Loucy (cell line): ENCODE results near the gene PIAS1.

ENCODE experiments used
- H2AFZ ChIP-seq: fragments of 200-600 bp; sonication (generic); 2 replicates; pipeline ENCODE4 v1.6.0; 2016; ENCODE audit warnings: antibody characterized with exemption, mild to moderate bottlenecking, low read length, moderate library complexity
- H3F3A ChIP-seq: fragments of 200-600 bp; 2 replicates; pipeline ENCODE4 v1.6.0; 2016; ENCODE audit warnings: antibody characterized with exemption, low read depth, mild to moderate bottlenecking
- H3K27me3 ChIP-seq: fragments of 200-600 bp; sonication (generic); 2 replicates; pipeline ENCODE4 v1.6.1; 2014; ENCODE audit warnings: low read length, mild to moderate bottlenecking; ENCODE audit not compliant: insufficient read depth, poor library complexity, severe bottlenecking
- H3K36me3 ChIP-seq: fragments of 200-600 bp; sonication (generic); 2 replicates; pipeline ENCODE4 v1.6.1; 2016; ENCODE audit warnings: low read length; ENCODE audit not compliant: insufficient read depth
- H3K4me1 ChIP-seq: fragments of 200-600 bp; sonication (generic); 2 replicates; pipeline ENCODE4 v1.5.1; 2014; ENCODE audit warnings: low read length, mild to moderate bottlenecking; ENCODE audit not compliant: insufficient read depth, poor library complexity, severe bottlenecking
- H3K4me2 ChIP-seq: fragments of 200-600 bp; sonication (generic); 2 replicates; pipeline ENCODE4 v1.6.0; 2014; ENCODE audit warnings: antibody characterized with exemption, low read length, low read depth, mild to moderate bottlenecking; ENCODE audit not compliant: poor library complexity, severe bottlenecking
- H3K4me3 ChIP-seq: fragments of 200-600 bp; sonication (generic); 2 replicates; pipeline ENCODE4 v1.5.1; 2014; ENCODE audit warnings: low read length, mild to moderate bottlenecking, mixed read lengths; ENCODE audit not compliant: poor library complexity, severe bottlenecking
- H3K79me2 ChIP-seq: fragments of 200-600 bp; sonication (generic); 2 replicates; pipeline ENCODE4 v1.6.1; 2014; ENCODE audit warnings: low read length; ENCODE audit not compliant: insufficient read depth
- H3K9ac ChIP-seq: fragments of 200-600 bp; sonication (generic); 2 replicates; pipeline ENCODE4 v1.6.0; 2014; ENCODE audit warnings: mild to moderate bottlenecking, low read depth, low read length, moderate library complexity; ENCODE audit not compliant: poor library complexity, severe bottlenecking
- H3K9me2 ChIP-seq: fragments of 200-600 bp; sonication (generic); replicated peaks from 2 replicates; pipeline ENCODE4 v1.6.1; 2016; ENCODE audit warnings: low read depth, low read length, mixed read lengths
- H3K9me3 ChIP-seq: fragments of 200-600 bp; sonication (generic); 2 replicates; pipeline ENCODE4 v1.6.1; 2014; ENCODE audit warnings: mild to moderate bottlenecking, antibody characterized with exemption, low read length, low read depth; ENCODE audit not compliant: insufficient read depth
- H4K20me1 ChIP-seq: fragments of 200-600 bp; sonication (generic); 2 replicates; pipeline ENCODE4 v1.6.0; 2014; ENCODE audit warnings: antibody characterized with exemption, low read length, mild to moderate bottlenecking; ENCODE audit not compliant: insufficient read depth, poor library complexity, severe bottlenecking
- EZH2phosphoT487 ChIP-seq: fragments of 200-600 bp; IDR thresholded peaks from 2 replicates; pipeline ENCODE4 v1.6.1; 2018; ENCODE audit warnings: antibody characterized with exemption, mild to moderate bottlenecking, moderate library complexity, borderline replicate concordance
- TF ChIP-seq, protein P1 (sequence below): fragments of 200-600 bp; sonication (generic); conservative IDR thresholded peaks from 2 replicates; pipeline ENCODE4 v1.5.1; 2014; ENCODE audit warnings: mild to moderate bottlenecking, antibody characterized with exemption, low read length

The PIAS1 gene

DNA sequence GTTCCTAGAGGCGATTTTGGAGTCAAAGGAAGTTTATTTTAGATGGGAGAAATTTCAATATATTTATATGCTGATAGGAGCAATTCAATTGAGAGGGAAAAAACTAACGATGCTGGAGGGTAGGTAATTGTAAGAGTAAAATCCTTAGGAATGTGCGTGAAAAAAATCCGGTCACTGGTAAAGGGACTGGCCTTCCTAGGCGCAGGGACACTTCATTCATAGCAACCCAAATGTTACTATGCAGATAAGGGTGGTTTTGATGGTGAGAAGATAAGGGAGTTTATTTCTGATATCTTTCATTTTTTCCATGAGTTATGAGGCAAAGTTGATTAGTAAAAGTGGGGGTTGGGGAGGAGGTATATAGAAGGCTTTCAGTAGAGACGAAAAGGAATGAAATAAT lies 1.1 kb upstream of the PIAS1 start:
- Histone ChIP-seq H3K9me3 (no peaks in the 10 kb centered on the region), H3K4me2 (no peak overlapping the region), H3K4me3 (no peak overlapping the region), H4K20me1 (peaks cover 32% of the 10 kb centered on the region), H3K9ac (no peak overlapping the region), H3K9me2 (no peaks in the 10 kb centered on the region), H3K36me3 (no peaks in the 10 kb centered on the region), H3K79me2 (peaks cover 36% of the 10 kb centered on the region), H2AFZ (no peak overlapping the region), H3K27me3 (no peaks in the 10 kb centered on the region), H3F3A (no peaks in the 10 kb centered on the region), H3K4me1 (peaks cover 31% of the 10 kb centered on the region)
- TF ChIP-seq EZH2phosphoT487: no peak
- TF ChIP-seq, protein P1, sequence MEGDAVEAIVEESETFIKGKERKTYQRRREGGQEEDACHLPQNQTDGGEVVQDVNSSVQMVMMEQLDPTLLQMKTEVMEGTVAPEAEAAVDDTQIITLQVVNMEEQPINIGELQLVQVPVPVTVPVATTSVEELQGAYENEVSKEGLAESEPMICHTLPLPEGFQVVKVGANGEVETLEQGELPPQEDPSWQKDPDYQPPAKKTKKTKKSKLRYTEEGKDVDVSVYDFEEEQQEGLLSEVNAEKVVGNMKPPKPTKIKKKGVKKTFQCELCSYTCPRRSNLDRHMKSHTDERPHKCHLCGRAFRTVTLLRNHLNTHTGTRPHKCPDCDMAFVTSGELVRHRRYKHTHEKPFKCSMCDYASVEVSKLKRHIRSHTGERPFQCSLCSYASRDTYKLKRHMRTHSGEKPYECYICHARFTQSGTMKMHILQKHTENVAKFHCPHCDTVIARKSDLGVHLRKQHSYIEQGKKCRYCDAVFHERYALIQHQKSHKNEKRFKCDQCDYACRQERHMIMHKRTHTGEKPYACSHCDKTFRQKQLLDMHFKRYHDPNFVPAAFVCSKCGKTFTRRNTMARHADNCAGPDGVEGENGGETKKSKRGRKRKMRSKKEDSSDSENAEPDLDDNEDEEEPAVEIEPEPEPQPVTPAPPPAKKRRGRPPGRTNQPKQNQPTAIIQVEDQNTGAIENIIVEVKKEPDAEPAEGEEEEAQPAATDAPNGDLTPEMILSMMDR: no peak

DNA sequence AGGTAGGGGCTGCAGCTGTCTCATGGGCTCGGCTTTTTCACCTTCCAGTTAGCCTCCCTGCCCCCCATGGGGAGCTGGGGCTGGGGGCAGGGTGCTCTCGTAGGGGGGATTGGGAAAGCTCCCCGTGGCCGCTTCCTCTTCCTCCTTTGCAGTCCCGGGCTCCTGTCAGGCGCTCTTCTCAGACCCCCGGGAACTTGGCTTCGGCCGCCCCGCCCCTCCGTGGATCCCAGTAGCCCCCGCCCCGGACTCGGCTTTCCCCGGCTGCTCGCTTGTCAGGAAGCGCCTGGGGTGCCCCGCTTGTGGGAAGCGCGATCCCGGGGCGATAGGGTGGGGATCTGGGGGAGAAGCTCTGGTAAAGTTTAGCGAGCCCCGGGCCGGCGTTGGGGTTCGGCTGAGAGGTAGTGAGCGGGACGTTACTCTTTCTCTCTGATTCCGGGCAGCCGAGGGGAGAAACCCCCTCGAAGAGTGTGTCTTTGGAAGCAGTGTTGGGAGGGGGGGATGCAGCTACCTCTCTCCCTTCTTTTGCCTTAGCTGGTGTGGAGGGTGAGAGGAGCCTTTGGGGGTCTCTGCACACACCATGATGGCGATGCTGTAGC lies 611 bp downstream of the PIAS1 start:
- Histone ChIP-seq H2AFZ (peak overlapping the region; percentile 70), H3K4me1 (peaks cover 35% of the 10 kb centered on the region), H3K4me3 (peak overlapping the region; percentile 84), H3K27me3 (no peaks in the 10 kb centered on the region), H3K79me2 (peaks cover 54% of the 10 kb centered on the region), H4K20me1 (peaks cover 50% of the 10 kb centered on the region), H3K9me3 (no peaks in the 10 kb centered on the region), H3K36me3 (no peaks in the 10 kb centered on the region), H3K9me2 (no peaks in the 10 kb centered on the region), H3F3A (no peaks in the 10 kb centered on the region), H3K4me2 (peak overlapping the region; percentile 84), H3K9ac (peak overlapping the region; percentile 74)
- TF ChIP-seq, protein P1: no peak
- no peak for TF ChIP-seq EZH2phosphoT487

- H3K27me3 ChIP-seq: no peaks in the 10 kb centered on the region
- H3K4me3 ChIP-seq: peak overlapping the region; percentile 84
- H3K4me2 ChIP-seq: peak overlapping the region; percentile 84
- peaks cover 55% of the 10 kb centered on the region for H4K20me1 ChIP-seq
- peak overlapping the region; percentile 74 for H3K9ac ChIP-seq
- no peaks in the 10 kb centered on the region for H3K36me3 ChIP-seq
- H3K79me2 ChIP-seq: peaks cover 59% of the 10 kb centered on the region
- H2AFZ ChIP-seq: no peak overlapping the region
- peaks cover 35% of the 10 kb centered on the region for H3K4me1 ChIP-seq
- H3F3A ChIP-seq: no peaks in the 10 kb centered on the region
- H3K9me3 ChIP-seq: no peaks in the 10 kb centered on the region
- H3K9me2 ChIP-seq: no peaks in the 10 kb centered on the region
- TF ChIP-seq, protein P1: no peak
- TF ChIP-seq EZH2phosphoT487: no peak
Measured at GRCh38 chr15:68055224-68055705, 1.1 kb downstream of the PIAS1 start.
